ENCODE results near the gene TAC3.
"Not testable (repeated sequence)": the region's sequence is repeated elsewhere in the genome, so short reads cannot be mapped to it uniquely, and the experiment has no call there.

TAC3 gene

DNA sequence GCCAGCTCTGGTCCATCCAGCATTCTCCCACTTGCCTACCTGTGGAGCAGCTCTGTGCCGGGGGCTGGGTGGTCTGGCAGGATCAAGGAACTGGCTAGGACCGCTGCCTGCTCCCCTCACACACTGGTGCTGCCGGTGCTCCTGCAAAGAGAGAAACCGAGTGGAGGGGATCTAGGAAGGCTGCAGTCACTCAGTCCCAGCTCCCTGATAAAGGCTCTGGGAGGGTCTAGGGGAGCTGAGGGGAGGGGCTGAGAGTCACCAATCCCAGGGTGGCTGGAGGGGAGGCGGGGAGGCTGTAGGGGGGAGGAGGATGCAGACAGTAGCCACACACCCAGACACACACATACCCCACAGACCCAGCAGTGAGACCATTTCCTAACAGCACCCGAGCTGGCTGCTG lies at the start of gene TAC3:
TSS of gene TAC3 (minus strand) at position 182 of the 400 bp plus-strand sequence. CDS start 732 bp downstream, outside the sequence.
- no peak for DNase-seq

DNA sequence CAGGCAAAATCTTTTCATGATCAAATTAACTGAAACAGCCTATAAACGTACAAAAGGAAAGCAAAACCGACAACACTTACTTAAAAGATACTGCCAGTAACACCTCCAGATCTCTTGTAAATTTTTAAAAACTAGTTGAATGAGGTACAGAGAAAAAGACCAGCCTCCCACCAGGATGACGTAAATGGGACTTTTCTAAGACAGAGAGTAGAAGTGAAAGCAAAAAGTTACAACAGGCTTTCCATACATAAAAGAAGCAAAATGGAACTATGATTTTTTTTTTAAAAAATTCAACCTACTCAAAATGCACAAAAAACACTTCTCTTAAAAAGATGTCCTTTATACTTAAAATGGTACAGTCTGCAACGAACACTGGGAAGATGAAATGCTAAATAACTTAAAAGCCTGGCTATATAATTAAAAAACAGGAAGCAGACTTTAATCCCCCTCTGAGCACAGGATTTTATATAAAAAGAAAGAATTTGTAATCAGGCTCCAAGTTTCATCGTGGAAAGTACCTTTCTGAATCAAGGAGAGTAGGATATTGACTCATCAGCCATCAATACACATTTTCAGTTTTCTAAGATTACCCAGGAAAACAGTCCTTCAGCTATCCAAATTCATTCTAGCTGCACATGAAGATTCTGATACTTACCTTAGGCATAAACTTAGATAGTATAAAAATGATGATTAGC lies 47.8 kb upstream of the TAC3 start:
- peak; percentile 69 for DNase-seq

DNA sequence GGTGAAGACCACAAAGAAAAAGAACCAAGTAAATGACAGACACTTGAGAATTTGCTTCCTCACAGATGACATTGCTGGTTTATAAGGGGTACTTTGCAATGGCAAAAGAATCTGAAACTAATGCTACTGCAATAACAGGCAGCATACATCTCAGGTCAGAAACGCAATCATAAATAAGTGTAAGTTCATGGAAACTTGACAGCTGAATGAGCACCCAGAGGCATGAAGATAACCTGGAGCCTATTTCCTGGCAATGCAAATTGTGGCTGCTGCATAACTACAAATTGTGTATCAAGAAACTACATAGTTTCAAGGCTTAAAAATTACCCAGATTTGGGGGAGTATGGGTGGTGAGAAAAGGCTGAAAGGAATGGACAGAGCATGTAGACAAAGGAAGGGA lies 42.1 kb upstream of the TAC3 start:
- DNase-seq: no peak

- no peak for DNase-seq
Observed at GRCh38 chr12:57057067-57057751, 40.9 kb upstream of the TAC3 start.

GRCh38 chr12:57055824-57056223 lies 39.5 kb upstream of the TAC3 start:
- no peak for DNase-seq

GRCh38 chr12:57053901-57054300 lies 37.6 kb upstream of the TAC3 start:
- not testable (repeated sequence) for DNase-seq

GRCh38 chr12:57053146-57053545 lies 36.8 kb upstream of the TAC3 start:
- not testable (repeated sequence) for DNase-seq

- DNase-seq: no peak
Observed at GRCh38 chr12:57051011-57051410, 34.7 kb upstream of the TAC3 start.

DNA sequence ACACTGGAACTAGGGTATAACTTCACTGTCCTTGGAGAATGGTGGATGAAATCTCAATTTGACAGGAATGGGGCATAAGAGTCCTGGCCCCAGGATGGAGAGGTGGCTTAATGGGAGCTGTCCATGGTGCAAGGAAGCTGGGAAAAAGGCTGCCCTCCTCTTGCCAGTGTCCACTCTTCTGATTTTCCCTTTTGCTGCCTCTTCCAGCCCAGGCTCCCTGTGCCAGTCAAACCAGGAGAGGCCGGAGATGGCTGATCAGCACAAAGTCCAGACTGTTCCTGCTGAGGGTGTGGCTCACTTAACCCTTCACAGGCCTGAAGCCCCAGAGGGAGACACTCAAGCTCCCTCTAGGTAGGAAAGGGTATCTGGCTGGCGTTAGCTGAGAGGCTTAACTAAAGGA lies 33.6 kb upstream of the TAC3 start, which contains the start of gene MYO1A:
TSS of gene MYO1A (minus strand) at position 240 of the 400 bp plus-strand sequence. CDS start 1,806 bp downstream, outside the sequence.
- DNase-seq: no peak

DNA sequence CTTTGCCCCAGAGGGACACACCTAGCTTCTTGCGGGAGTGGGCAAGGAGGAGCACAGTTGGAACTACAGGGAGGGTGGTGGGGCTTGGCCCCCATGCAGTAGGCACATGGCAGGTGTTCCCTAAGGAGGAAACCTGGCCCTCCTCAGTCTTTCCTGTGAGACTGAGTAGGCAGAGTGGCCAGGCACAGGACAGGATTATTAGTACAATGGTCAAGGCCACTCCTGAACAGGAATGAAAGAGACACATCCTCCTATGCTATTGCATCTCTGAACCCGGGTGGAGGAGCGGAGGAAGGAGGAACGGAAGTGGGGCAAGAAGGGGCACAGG lies 32.8 kb upstream of the TAC3 start:
- no peak for DNase-seq

- no peak for DNase-seq
Observed at GRCh38 chr12:57048423-57049118, 32.2 kb upstream of the TAC3 start.

- no peak for DNase-seq
Observed at GRCh38 chr12:57047981-57048380, 31.7 kb upstream of the TAC3 start.

DNA sequence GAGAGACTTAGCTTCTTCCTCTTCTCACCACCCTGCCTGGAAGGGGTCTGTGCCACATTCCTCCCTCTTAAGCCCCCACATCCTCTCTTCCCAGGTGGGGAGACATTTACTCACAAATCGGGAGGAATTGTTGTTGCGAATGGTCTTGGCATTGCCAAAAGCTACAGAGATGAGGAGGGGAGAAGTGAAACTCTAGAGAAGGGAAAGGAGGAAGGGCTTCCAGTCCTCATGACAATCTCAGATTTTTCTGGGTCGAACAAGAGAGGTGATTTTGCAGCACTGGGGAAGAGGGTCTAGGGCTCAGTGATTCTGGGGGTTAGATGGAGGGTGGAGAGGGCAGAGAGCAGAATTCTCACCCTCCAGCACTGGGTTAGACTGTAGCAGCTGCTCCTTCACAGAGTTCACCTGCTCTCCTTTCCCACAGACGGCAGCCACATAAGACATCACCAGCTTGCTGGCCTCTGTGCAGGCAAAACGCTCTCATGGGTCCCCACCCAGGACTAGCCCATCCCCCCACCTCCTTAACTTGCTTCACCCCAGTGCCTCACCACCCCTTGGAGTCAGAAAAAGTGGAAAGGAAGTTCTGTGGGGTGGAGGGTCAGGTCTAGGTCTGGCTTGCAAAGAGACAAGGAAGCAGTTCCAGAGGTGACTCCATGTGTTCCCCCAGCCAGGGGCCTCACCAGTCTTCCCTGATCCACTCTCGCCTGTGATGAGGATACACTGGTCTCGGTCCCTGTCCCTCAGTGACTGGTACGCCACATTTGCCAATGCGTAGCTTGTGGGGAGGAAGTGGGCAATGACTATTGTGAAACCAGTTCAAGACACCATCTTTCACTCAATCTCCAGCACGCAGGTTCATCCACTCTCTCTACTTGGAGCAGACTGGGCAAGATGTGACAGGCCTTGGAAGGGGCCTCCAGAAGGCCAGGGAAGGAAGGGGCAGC lies 30.9 kb upstream of the TAC3 start:
- peak; percentile 44 for DNase-seq

- DNase-seq: no peak
Observed at GRCh38 chr12:57046086-57046791, 29.9 kb upstream of the TAC3 start.

- DNase-seq: no peak
Observed at GRCh38 chr12:57044889-57045288, 28.6 kb upstream of the TAC3 start.

- DNase-seq: no peak
Observed at GRCh38 chr12:57044468-57044867, 28.1 kb upstream of the TAC3 start.

DNA sequence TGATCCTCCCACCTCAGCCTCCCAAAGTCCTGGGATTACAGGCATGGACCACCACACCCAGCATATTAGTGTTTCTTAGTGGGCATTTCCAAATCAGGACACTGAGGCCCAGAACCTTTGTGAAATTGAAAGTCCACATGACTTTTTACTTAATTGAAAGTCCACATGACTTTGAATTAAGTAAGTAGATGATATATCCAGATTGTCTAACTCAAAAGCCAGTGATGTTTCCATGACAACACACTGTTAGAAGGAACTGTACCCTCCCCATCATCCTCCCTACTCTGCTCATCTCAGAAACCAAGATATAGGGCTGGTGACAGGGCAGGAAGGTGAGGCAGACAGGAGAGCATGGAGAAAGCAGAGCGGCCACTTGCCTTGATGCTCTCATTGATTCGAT lies 26.4 kb upstream of the TAC3 start:
- no peak for DNase-seq

DNA sequence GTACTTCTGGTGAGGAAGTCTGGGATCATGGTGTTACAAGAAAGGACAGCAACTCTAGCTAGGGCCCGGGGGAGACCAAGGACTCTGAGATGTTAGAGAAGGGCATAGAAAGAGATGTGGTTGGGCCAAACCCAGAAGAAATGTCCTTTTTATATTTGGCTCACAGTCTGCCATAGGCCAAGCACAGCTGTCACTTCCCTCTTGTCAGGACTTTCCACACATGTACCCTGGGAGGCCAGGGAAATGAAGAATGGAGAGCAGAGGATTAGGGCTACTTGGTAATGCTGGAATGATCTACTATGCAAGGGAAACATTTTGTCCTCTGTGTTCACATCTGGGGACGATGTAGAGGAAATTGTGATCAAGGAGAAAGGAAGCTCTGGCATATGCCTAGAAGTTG lies 24.4 kb upstream of the TAC3 start:
- no peak for DNase-seq

DNA sequence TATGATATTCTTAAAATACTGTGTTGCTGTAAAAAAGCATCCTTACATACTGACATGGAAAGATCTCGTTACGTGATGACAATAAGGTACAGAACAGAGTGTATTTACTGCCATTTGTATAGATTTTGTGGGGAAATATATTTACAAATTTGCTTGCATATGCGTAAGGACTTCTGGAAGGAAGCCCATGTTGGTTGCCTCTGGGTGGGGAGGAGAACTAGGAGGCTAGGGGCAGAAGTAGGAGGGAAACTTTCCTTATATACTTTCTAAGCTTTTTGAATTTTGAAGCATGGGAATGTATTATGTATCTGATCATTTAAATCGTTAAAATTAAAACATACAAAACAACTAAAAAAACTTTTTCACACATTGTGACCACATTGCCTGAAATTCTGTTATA lies 23.9 kb upstream of the TAC3 start:
- no peak for DNase-seq

GRCh38 chr12:57039016-57039798 lies 22.9 kb upstream of the TAC3 start:
- no peak for DNase-seq

DNA sequence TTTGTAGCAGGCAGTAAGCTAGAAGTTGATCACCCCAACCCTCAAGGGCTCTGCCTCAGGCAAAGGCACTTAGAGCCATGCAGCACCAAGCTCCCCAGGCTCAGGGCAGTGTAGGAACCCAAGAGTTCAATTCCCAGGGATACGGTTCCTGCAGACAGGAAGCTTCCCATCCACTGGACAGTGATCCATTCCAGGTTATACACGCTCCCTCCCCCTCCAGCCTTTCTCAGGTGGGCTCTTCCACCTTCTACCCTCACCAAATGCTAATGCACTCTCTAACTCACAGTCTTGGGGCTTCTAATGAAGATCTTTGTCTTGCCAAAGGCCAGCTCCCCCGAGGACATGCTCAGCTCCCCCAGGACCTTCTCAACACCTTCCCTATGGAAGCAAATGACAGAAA lies 20.9 kb upstream of the TAC3 start:
- DNase-seq: no peak
